ENCODE measurements around the gene CBLB.

The CBLB gene

GRCh38 chr3:105618556-105618955 lies 250.3 kb downstream of the CBLB start:
- DNase-seq (ENCODE audit: low read depth in 3 of 3), result no peak

- DNase-seq (ENCODE audit: low read depth in 3 of 3), result no peak
Observed at GRCh38 chr3:105616374-105617121, 252.3 kb downstream of the CBLB start.

GRCh38 chr3:105615814-105616213 lies 253.0 kb downstream of the CBLB start:
- DNase-seq (ENCODE audit: low read depth in 3 of 3), result no peak

- DNase-seq (ENCODE audit: low read depth in 3 of 3), result no peak
Observed at GRCh38 chr3:105614288-105615030, 254.4 kb downstream of the CBLB start.

GRCh38 chr3:105613120-105613519 lies 255.7 kb downstream of the CBLB start:
- no peak for DNase-seq (ENCODE audit: low read depth in 3 of 3)

- no peak for DNase-seq (ENCODE audit: low read depth in 3 of 3)
Observed at GRCh38 chr3:105611304-105612192, 257.3 kb downstream of the CBLB start.

- DNase-seq (ENCODE audit: low read depth in 3 of 3), result no peak
Observed at GRCh38 chr3:105610473-105610872, 258.3 kb downstream of the CBLB start.

- no peak for DNase-seq (ENCODE audit: low read depth in 3 of 3)
Observed at GRCh38 chr3:105608623-105609022, 260.2 kb downstream of the CBLB start.

- no peak for DNase-seq (ENCODE audit: low read depth in 3 of 3)
Observed at GRCh38 chr3:105606016-105606415, 262.8 kb downstream of the CBLB start.
